ENCODE measurements around the gene MRPS2.
"Not testable (repeated sequence)": the region's sequence is repeated elsewhere in the genome, so short reads cannot be mapped to it uniquely, and the experiment has no call there.

MRPS2 gene

DNA sequence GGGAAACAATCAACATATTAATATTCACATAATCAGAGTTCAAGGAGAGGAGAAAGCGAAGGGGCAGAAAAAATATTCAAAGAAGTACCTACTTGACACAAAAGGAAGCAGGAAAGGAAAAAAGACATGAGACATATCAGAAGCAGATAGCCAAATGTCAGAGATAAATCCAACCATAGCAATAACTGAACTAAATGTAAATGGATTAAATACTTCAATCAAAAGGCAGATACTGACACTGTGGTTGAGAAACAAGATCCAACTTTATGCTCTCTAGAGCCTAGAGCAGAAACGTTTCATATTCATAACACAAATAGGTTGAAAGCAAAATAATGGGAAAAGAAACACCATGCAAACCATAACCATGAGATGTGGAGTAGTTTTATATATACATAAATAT is 9.0 kb downstream of the MRPS2 start:
- Histone ChIP-seq H3K27me3 (ENCODE audit: control insufficient read depth, insufficient read depth, low read length) (no peaks in the 10 kb centered on the region), H3K4me3 (ENCODE audit: low read depth, low read length) (no peak overlapping the region), H3K27ac (ENCODE audit: low read depth, low read length) (no peak overlapping the region), H3K4me1 (ENCODE audit: control insufficient read depth, insufficient read depth, low read length) (peaks cover 10% of the 10 kb centered on the region; the same call in 1 of the 2 replicates), H3K9ac (ENCODE audit: low read length) (no peak overlapping the region), H3K9me3 (ENCODE audit: control insufficient read depth, insufficient read depth, low read depth, low read length) (no peaks in the 10 kb centered on the region), H3K36me3 (ENCODE audit: control insufficient read depth, insufficient read depth, low read length) (peaks cover 10% of the 10 kb centered on the region)

- H3K9ac ChIP-seq (ENCODE audit: low read length), result no peak overlapping the region
- H3K4me3 ChIP-seq (ENCODE audit: low read depth, low read length), result no peak overlapping the region
- no peaks in the 10 kb centered on the region for H3K4me1 ChIP-seq (ENCODE audit: control insufficient read depth, insufficient read depth, low read length)
- no peaks in the 10 kb centered on the region for H3K9me3 ChIP-seq (ENCODE audit: control insufficient read depth, insufficient read depth, low read depth, low read length)
- H3K36me3 ChIP-seq (ENCODE audit: control insufficient read depth, insufficient read depth, low read length), result no peaks in the 10 kb centered on the region
- H3K27me3 ChIP-seq (ENCODE audit: control insufficient read depth, insufficient read depth, low read length), result no peaks in the 10 kb centered on the region
- H3K27ac ChIP-seq (ENCODE audit: low read depth, low read length), result no peak overlapping the region
These were observed 11.7 kb downstream of the MRPS2 start for GRCh38 chr9:135512241-135512603.

DNA sequence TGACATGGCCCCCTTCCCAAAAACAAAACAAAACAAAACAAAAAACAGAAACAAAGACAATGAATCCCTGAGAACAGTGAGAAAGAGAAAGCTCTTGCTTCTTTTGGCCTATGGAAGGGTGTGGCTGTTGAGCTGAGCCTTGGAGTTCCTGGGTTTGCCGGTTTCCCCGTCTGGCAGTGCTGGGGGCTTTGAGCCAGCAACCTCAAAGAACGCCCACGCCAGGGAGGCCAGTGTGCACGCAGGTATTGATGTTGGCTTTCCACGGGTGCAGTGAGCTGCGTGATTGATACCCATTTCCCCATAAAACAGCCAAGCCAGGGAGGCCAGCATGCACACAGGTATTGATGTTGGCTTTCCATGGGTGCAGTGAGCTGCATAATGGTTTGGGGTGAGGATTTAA is 12.4 kb downstream of the MRPS2 start:
- H3K4me1 ChIP-seq (ENCODE audit: control insufficient read depth, insufficient read depth, low read length), result no peaks in the 10 kb centered on the region
- H3K27ac ChIP-seq (ENCODE audit: low read depth, low read length), result no peak overlapping the region
- no peaks in the 10 kb centered on the region for H3K27me3 ChIP-seq (ENCODE audit: control insufficient read depth, insufficient read depth, low read length)
- H3K9me3 ChIP-seq (ENCODE audit: control insufficient read depth, insufficient read depth, low read depth, low read length), result no peaks in the 10 kb centered on the region
- no peak overlapping the region for H3K4me3 ChIP-seq (ENCODE audit: low read depth, low read length)
- no peak overlapping the region for H3K9ac ChIP-seq (ENCODE audit: low read length)
- H3K36me3 ChIP-seq (ENCODE audit: control insufficient read depth, insufficient read depth, low read length), result no peaks in the 10 kb centered on the region

DNA sequence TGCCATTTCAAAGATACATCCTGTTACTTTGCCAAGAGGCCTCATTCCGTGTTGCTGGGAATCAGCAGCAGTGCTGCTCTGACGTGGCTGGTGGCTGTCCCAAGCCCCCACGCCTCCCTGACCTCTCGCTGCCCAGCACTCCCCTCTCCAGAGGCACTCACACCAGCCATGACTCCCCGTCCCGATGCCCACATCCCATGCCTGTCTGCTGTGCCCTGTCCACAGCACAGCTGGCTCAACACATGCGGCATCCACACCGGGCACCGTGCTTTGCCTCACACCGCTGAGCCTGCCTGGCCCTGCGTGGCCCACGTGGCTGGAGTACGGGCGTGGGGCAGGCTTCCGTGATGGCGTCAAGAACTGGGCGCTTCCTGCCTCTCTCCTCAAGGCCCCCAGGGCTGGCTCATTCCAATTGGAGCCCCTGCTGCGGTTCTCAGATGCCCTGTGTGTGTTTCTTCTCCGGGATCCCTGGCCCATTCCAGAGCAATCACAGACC is 12.9 kb downstream of the MRPS2 start:
- H3K36me3 ChIP-seq (ENCODE audit: control insufficient read depth, insufficient read depth, low read length), result no peaks in the 10 kb centered on the region
- no peaks in the 10 kb centered on the region for H3K4me1 ChIP-seq (ENCODE audit: control insufficient read depth, insufficient read depth, low read length)
- H3K4me3 ChIP-seq (ENCODE audit: low read depth, low read length), result no peak overlapping the region
- H3K9ac ChIP-seq (ENCODE audit: low read length), result no peak overlapping the region
- H3K27ac ChIP-seq (ENCODE audit: low read depth, low read length), result no peak overlapping the region
- H3K27me3 ChIP-seq (ENCODE audit: control insufficient read depth, insufficient read depth, low read length), result no peaks in the 10 kb centered on the region
- H3K9me3 ChIP-seq (ENCODE audit: control insufficient read depth, insufficient read depth, low read depth, low read length), result no peaks in the 10 kb centered on the region

GRCh38 chr9:135513906-135514305 is 13.4 kb downstream of the MRPS2 start:
- not testable (repeated sequence) for H3K4me1 ChIP-seq (ENCODE audit: control insufficient read depth, insufficient read depth, low read length); H3K36me3 ChIP-seq (ENCODE audit: control insufficient read depth, insufficient read depth, low read length); H3K9ac ChIP-seq (ENCODE audit: low read length); H3K4me3 ChIP-seq (ENCODE audit: low read depth, low read length); H3K9me3 ChIP-seq (ENCODE audit: control insufficient read depth, insufficient read depth, low read depth, low read length); H3K27me3 ChIP-seq (ENCODE audit: control insufficient read depth, insufficient read depth, low read length); H3K27ac ChIP-seq (ENCODE audit: low read depth, low read length)

DNA sequence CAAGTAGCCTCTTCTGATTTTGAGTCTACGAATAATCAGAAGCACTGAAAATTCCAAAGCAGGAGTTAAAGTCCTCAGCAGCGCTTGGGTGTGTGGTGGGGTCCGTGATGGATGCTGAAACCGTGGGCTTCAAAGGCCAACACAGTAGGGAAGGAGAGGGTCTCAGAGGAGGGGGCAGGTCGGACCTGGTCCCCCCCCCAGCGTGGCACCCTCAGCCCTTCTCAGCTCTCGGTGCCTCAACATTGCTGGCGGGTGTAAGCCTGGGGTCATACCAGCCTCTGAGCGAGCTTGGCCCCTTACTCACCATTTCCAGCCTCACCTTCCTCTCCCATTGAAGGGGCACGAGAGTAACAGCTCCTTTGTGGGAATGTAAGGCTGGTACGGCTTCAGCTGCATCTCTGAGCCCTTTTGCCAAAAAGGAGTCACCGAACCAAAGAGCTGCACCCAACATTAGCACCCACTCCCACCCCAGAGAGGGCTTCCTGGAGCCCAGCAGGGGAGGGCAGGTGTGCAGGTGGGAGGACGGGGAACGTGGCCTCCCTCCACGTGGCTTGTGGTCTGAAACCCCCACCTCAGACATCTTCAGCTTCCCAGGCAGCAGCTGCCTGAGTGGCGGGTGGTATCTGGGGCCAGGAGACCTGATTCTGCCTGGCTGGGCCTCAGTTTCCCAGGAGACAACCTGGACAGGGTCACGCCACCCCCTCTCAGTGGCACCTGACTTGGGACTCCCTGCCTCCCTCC is 14.0 kb downstream of the MRPS2 start:
- no peak overlapping the region for H3K27ac ChIP-seq (ENCODE audit: low read depth, low read length)

DNA sequence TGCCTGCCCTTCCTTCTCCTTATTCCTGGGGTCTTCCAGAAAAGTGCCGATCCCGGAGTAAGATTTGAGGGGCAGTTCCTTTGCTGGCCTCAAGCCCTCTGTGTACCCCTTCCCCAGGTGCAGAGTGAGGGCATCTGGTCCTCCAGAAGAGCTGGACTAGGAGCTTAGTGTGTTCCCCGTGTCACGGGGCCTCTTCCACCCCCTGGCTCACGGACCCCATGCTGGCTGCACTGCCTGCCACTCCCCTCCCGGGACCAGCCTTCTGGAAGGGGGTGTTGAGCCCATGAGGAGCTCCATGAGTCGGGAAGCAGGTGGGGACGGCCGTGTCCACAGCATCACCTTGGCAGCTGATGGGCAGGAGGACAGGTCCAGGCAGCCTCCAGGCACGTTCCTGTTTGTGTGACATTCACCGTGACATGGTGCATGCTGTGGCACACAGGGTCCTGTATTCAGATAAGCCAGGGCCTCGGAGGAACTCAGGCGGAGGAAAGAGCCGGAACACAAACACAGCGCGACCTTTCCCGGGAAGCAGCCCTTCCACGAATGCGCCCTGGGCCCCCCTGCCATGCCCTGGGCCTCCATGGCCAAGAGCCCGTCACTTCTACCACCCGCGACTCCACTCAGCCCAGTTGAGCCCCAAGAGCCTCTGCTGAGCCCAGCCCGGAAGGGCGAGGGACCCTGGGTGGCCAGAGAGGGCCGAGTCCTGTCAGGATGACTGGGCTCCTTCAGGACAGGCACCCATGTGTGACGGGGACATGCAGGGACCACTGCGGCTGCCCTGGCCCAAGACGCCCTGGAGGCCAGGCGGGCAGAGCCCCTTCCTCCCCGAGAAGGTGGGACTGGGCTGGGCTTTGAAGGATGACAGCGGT is 14.8 kb downstream of the MRPS2 start:
- Histone ChIP-seq H3K4me3 (ENCODE audit: low read depth, low read length) (no peak overlapping the region), H3K27me3 (ENCODE audit: control insufficient read depth, insufficient read depth, low read length) (no peaks in the 10 kb centered on the region), H3K36me3 (ENCODE audit: control insufficient read depth, insufficient read depth, low read length) (no peaks in the 10 kb centered on the region), H3K27ac (ENCODE audit: low read depth, low read length) (no peak overlapping the region), H3K4me1 (ENCODE audit: control insufficient read depth, insufficient read depth, low read length) (no peaks in the 10 kb centered on the region), H3K9me3 (ENCODE audit: control insufficient read depth, insufficient read depth, low read depth, low read length) (peaks cover 2% of the 10 kb centered on the region; the same call in 1 of the 2 replicates), H3K9ac (ENCODE audit: low read length) (no peak overlapping the region)

More for the DNA sequence above, 14.0 kb downstream of the MRPS2 start:
- Histone ChIP-seq H3K4me3 (ENCODE audit: low read depth, low read length) (no peak overlapping the region), H3K36me3 (ENCODE audit: control insufficient read depth, insufficient read depth, low read length) (no peaks in the 10 kb centered on the region), H3K9ac (ENCODE audit: low read length) (no peak overlapping the region), H3K9me3 (ENCODE audit: control insufficient read depth, insufficient read depth, low read depth, low read length) (0 out of 2 replicates have a peak, but pooled peaks cover under 1% of the 10 kb centered on the region), H3K4me1 (ENCODE audit: control insufficient read depth, insufficient read depth, low read length) (no peaks in the 10 kb centered on the region), H3K27me3 (ENCODE audit: control insufficient read depth, insufficient read depth, low read length) (no peaks in the 10 kb centered on the region)

DNA sequence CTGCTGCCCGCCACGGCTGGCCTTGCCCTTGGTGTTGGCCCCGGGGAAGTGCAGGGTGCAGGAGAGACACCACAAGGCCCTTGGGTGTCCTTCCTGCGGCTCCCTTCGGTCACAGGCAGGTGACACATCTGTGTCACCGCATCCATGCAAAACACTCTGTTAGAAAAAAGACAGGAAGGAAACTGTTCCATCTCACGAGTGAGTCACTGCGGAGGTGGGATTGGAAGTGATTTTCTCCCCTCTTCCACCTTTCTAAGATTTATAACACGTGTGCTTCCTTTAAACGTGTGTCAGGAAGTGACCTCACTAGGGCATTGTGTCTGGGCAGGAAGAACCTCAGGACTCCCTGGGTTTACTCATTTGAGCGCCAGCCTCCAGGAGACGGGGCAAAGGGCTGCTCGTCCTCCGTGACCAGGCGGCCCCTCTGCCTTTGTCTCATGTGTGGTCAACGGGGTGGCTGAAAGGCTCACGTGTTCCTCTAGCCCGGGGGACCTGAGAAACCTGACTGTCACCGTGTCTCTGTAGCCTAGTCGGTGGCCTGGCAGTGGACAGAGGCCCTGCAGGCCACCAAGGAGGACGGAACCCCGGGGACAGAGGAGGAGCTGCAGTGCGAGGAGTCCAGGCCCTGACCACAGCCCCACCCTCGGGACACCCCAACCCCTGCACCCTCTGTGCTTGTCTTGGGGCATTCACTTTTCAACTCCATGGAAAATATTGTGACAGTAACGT is 15.8 kb downstream of the MRPS2 start:
- H3K36me3 ChIP-seq (ENCODE audit: control insufficient read depth, insufficient read depth, low read length), result no peaks in the 10 kb centered on the region
- no peaks in the 10 kb centered on the region for H3K4me1 ChIP-seq (ENCODE audit: control insufficient read depth, insufficient read depth, low read length)
- H3K27ac ChIP-seq (ENCODE audit: low read depth, low read length), result no peak overlapping the region
- no peak overlapping the region for H3K9ac ChIP-seq (ENCODE audit: low read length)
- no peaks in the 10 kb centered on the region for H3K27me3 ChIP-seq (ENCODE audit: control insufficient read depth, insufficient read depth, low read length)
- H3K4me3 ChIP-seq (ENCODE audit: low read depth, low read length), result no peak overlapping the region
- peaks cover 2% of the 10 kb centered on the region; the same call in 1 of the 2 replicates for H3K9me3 ChIP-seq (ENCODE audit: control insufficient read depth, insufficient read depth, low read depth, low read length)

DNA sequence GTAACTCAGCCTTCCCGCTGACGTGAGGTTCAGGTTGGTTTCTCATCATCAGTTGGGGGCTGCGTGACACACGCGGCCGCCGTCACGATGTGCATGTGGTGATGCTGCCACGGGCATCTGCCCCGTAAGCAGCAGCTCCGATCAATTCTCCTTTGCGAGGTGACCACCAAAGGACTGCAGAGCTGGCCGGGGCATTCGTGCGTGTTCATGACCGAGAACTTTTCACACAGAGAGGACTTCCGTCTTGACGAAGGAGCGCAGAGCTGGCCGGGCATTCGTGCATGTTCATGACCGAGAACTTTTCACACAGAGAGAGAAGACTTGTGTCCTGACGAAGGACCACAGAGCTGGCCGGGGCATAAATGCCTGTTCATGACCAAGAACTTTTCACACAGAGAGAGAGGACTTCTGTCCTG is 16.9 kb downstream of the MRPS2 start:
- H3K9ac ChIP-seq (ENCODE audit: low read length), result no peak overlapping the region
- H3K4me1 ChIP-seq (ENCODE audit: control insufficient read depth, insufficient read depth, low read length), result peaks cover under 1% of the 10 kb centered on the region; the same call in 1 of the 2 replicates
- H3K4me3 ChIP-seq (ENCODE audit: low read depth, low read length), result no peak overlapping the region
- H3K9me3 ChIP-seq (ENCODE audit: control insufficient read depth, insufficient read depth, low read depth, low read length), result peaks cover 2% of the 10 kb centered on the region; the same call in 1 of the 2 replicates
- no peaks in the 10 kb centered on the region for H3K27me3 ChIP-seq (ENCODE audit: control insufficient read depth, insufficient read depth, low read length)
- no peaks in the 10 kb centered on the region for H3K36me3 ChIP-seq (ENCODE audit: control insufficient read depth, insufficient read depth, low read length)
- H3K27ac ChIP-seq (ENCODE audit: low read depth, low read length), result no peak overlapping the region

DNA sequence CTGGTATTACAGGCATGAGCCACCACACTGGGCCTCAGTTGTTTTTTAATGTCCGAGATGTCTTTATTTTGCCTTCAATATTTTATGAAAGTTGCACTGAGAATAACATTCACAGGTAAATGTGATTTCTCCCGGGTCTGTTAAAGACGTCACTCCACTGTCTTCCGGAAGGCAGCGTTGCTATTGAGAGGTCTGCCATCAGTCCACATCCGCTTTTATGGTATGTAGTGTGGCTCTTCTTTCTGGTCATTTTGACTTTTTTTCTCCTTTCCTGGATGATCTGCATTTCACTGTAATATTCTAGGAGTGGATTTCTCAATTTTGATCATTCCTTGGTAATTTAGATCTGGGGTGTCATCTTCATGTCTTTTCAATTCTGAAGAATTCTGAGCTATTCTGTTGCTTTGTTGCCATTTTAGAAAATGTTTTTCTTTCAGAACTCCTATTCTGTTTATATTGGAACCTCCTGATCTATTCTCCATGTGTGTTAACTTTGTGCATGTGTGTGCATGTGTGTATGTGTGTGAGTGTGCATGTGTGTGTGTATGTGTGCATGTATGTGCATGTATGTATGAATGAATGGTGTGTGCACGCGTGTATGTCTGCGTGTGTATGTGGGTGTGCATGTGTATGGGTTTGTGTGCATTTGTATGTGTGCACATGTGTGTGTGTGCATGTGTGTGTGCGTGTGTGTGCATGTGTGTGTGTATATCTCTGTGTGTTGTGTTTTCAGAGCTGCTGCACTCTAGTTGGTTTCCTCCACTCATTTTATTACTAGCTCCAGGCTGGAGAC is 18.9 kb downstream of the MRPS2 start:
- Histone ChIP-seq H3K27me3 (ENCODE audit: control insufficient read depth, insufficient read depth, low read length) (no peaks in the 10 kb centered on the region), H3K9me3 (ENCODE audit: control insufficient read depth, insufficient read depth, low read depth, low read length) (peaks cover 2% of the 10 kb centered on the region; the same call in 1 of the 2 replicates), H3K4me1 (ENCODE audit: control insufficient read depth, insufficient read depth, low read length) (peaks cover 17% of the 10 kb centered on the region; the same call in 1 of the 2 replicates), H3K27ac (ENCODE audit: low read depth, low read length) (no peak overlapping the region), H3K36me3 (ENCODE audit: control insufficient read depth, insufficient read depth, low read length) (no peaks in the 10 kb centered on the region), H3K4me3 (ENCODE audit: low read depth, low read length) (no peak overlapping the region), H3K9ac (ENCODE audit: low read length) (no peak overlapping the region)

Measured in HUES6 (cell line).